Esophagus muscularis mucosa (tissue), 3 donors: ENCODE data around the gene CSNK1D.

ENCODE experiments used
- CTCF ChIP-seq, 3 experiments: fragments of 200-600 bp in 2 of 3; fragments of 450-650 bp in 1 of 3; sonication (generic) in 2 of 3; IDR thresholded peaks; one replicate each; pipeline ENCODE4 v1.5.1; 2017 to 2019; ENCODE audit warnings: antibody characterized with exemption in 3 of 3, mild to moderate bottlenecking in 2 of 3, moderate library complexity in 1 of 3
- POLR2AphosphoS5 ChIP-seq, 2 donors: sonication (generic); formaldehyde crosslinking; IDR thresholded peaks; one replicate each; pipeline ENCODE4 v1.6.1; 2017; ENCODE audit warnings: antibody characterized with exemption in 2 of 2

- TF ChIP-seq CTCF (IDR thresholded peaks at IDR 0.05), result no peak
- peak; percentile 83 to 87 for TF ChIP-seq POLR2AphosphoS5 (IDR thresholded peaks at IDR 0.05)
These were observed 24.4 kb upstream of the CSNK1D start for GRCh38 chr17:82297714-82298537.
